ENCODE results near the gene NUP93.

DNA sequence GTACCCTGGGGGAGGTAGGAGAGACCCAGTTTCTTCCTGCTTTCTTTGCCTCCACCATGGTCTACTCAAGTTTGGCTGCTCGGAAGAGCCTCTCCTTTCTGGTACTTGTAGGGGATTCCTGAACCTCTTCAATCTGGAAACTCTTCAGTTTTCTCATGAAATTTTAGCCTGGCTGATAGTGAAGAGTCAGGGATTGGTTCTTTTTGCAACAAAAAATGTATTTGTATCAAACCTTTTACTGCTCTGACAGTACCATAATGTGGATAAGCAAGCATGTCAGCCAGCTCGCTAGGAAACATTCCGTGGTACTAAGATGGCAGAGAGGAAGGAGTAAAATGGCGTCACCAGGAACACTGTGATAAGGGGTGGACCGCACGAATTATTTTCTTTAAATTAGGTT is 55.4 kb downstream of the NUP93 start:
- TF ChIP-seq JUN (IDR thresholded peaks at IDR 0.05; ENCODE audit: borderline replicate concordance, insufficient read depth, insufficient read length, low read depth) (no peak), POLR2A (IDR thresholded peaks at IDR 0.05; ENCODE audit: low read depth, low read length) (no peak)
